SK-N-SH treated with all-trans-retinoic acid at 6 μM for 48 hours (cell line): ENCODE measurements around the gene TMEM131.

Source experiments
- PPARA ChIP-seq: fragments of 250-450 bp; sonication (Bioruptor Pico); IDR thresholded peaks from 2 replicates; pipeline ENCODE4 v1.5.0; 2020; ENCODE audit warnings: mild to moderate bottlenecking, borderline replicate concordance
- TSHZ2 ChIP-seq: fragments of 250-450 bp; sonication (Bioruptor Pico); IDR thresholded peaks from 2 replicates; pipeline ENCODE4 v1.5.0; 2020; ENCODE audit warnings: mild to moderate bottlenecking, moderate library complexity
- ZNF8 ChIP-seq: fragments of 450-650 bp; formaldehyde crosslinking; IDR thresholded peaks from 2 replicates; pipeline ENCODE4 v1.5.0; 2020; ENCODE audit warnings: mild to moderate bottlenecking, moderate library complexity

DNA sequence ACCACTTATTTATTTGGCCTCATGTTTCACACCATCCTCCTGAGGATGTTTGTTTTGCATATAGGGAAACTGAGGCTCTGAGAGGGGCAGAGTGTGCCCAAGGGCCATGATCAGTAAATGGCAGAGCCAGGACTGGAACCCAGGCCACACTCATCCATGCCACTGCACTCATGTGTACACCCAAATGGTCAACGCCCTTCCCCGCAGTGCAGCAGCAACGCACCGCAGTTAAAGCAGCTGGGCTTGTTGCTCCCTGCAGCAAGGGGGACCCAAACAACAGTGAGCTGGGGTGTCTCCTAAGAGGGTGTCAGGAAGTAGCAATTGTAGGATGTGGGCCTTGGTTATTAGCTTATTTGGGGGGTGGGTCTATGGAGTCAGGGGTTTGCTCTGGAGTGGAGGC lies 245.7 kb downstream of the TMEM131 start:
- TF ChIP-seq TSHZ2 (CRISPR knock-in tag) (no peak), ZNF8 (CRISPR knock-in tag) (no peak), PPARA (no peak)
